Body of pancreas (tissue), 4 donors: ENCODE measurements around the gene RASGRP2. TPM values are rescaled to one million over a fixed set of nuclear protein-coding genes. Genes with fewer than 3 reads are reported as not detected.

Source experiments
- ATAC-seq: fragments of 150-250 bp; one replicate; pipeline ENCODE4 v1.9.1; 2016
- DNase-seq, 4 donors: peaks; one replicate each; pipeline ENCODE4 v3.0.0-alpha.2; 2019
- H3K27ac ChIP-seq, 4 donors: fragments of 200-600 bp; sonication (generic); 1 replicate in 3 of 4; 2 replicates in 1 of 4; pipeline versions ENCODE4 v1.5.1 to v1.6.1; 2016 to 2019; ENCODE audit warnings: mild to moderate bottlenecking in 1 of 4, mixed read lengths in 1 of 4, moderate library complexity in 1 of 4
- H3K27me3 ChIP-seq, 2 donors: fragments of 200-600 bp; sonication (generic); one replicate each; pipeline ENCODE4 v1.6.0; 2016; ENCODE audit warnings: mild to moderate bottlenecking in 1 of 2
- H3K36me3 ChIP-seq, 2 donors: fragments of 200-600 bp; sonication (generic); replicated peaks in 1 of 2; 2 replicates each; pipeline ENCODE4 v1.5.1; 2016; ENCODE audit warnings: low read depth in 2 of 2; ENCODE audit not compliant: insufficient read depth in 1 of 2
- H3K4me1 ChIP-seq: fragments of 200-600 bp; sonication (generic); one replicate; pipeline ENCODE4 v1.6.0; 2016
- H3K4me3 ChIP-seq, 2 donors: fragments of 200-600 bp; sonication (generic); 1 replicate in 1 of 2; 2 replicates in 1 of 2; pipeline ENCODE4 v1.5.1; 2016 to 2019
- H3K9me3 ChIP-seq, 3 donors: fragments of 200-600 bp; sonication (generic); 1 replicate in 2 of 3; 2 replicates in 1 of 3; pipeline ENCODE4 v1.5.1; 2016
- POLR2A ChIP-seq, 3 donors: fragments of 450-650 bp; IDR thresholded peaks; one replicate each; pipeline ENCODE4 v1.6.1; 2016; ENCODE audit warnings: antibody characterized with exemption in 3 of 3, mild to moderate bottlenecking in 2 of 3
- WGBS, 2 donors: methylation state at CpG; one replicate each; pipeline ENCODE4 v1.1.5; 2017; 5-methylcytosine and 5-hydroxymethylcytosine counted together
- intact Hi-C: fragments of 100-400 bp; cut with DNase I; formaldehyde crosslinking; loops from one replicate; pipeline ENCODE4 v1.15.1; 2023
- total RNA-seq, 2 donors: library from RNA; depleted of rRNA; stranded (reverse); fragments of >200 nt; gene quantifications; one replicate each; pipeline ENCODE4 v1.1.0, GENCODE V29; 2016
- TF ChIP-seq, protein P1 (sequence below), 7 experiments: fragments of 450-650 bp in 4 of 7; fragments of 200-600 bp in 3 of 7; sonication (generic) in 3 of 7; IDR thresholded peaks; one replicate each; pipeline ENCODE4 v1.5.1; 2016 to 2019; ENCODE audit warnings: antibody characterized with exemption in 7 of 7

The RASGRP2 gene
- total RNA-seq, 2 donors from 2014 or later = 4.6 to 17.9 TPM

DNA sequence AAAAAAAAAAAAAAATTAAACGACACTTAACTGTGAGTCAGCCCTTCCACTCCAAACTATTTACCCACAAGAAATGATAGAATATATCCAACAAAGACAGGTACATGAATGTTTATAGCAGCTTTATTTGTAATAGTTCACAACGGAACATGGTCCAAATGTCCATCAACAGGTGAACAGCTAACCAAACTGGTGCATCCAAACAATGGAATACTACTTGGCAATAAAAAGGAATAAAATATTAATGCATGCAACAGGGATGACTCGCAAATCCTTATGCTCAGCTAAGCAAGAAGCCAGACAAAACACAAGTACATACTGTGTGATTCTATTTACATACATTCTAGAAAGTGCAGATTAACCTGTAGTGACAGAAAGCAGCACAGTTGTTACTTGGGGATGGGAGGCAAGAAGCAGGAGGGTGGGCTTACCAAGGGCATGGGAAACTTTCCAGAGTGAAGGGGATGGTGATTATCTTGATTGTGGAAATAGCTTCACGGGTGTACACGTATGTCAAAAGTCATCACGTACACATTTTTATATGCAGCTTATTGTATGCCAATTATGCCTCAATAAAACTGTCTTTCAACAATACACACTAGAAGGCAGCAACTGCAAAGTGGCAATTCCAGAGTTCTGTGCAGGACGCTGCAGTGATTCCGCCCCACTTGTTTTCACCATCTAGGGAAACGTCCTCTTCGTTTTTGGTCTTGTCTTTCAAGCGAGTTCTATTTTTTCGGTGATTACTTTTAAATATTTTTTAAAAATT is 41.1 kb upstream of the RASGRP2 start:
- ATAC-seq (no peak), DNase-seq (no peak)
- H3K27ac ChIP-seq = no peak overlapping the region
- no peaks in the 10 kb centered on the region for H3K27me3 ChIP-seq
- H3K36me3 ChIP-seq = no peaks in the 10 kb centered on the region
- H3K4me3 ChIP-seq = no peak overlapping the region
- intact Hi-C loops = no loop called here
- no peak for TF ChIP-seq POLR2A (IDR thresholded peaks at IDR 0.05)
- TF ChIP-seq, protein P1, sequence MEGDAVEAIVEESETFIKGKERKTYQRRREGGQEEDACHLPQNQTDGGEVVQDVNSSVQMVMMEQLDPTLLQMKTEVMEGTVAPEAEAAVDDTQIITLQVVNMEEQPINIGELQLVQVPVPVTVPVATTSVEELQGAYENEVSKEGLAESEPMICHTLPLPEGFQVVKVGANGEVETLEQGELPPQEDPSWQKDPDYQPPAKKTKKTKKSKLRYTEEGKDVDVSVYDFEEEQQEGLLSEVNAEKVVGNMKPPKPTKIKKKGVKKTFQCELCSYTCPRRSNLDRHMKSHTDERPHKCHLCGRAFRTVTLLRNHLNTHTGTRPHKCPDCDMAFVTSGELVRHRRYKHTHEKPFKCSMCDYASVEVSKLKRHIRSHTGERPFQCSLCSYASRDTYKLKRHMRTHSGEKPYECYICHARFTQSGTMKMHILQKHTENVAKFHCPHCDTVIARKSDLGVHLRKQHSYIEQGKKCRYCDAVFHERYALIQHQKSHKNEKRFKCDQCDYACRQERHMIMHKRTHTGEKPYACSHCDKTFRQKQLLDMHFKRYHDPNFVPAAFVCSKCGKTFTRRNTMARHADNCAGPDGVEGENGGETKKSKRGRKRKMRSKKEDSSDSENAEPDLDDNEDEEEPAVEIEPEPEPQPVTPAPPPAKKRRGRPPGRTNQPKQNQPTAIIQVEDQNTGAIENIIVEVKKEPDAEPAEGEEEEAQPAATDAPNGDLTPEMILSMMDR (IDR thresholded peaks at IDR 0.05) = no peak
- peaks cover 5% of the 10 kb centered on the region for H3K4me1 ChIP-seq
- no peaks in the 10 kb centered on the region for H3K9me3 ChIP-seq
- WGBS, 2 donors = 82 to 85% methylated on average over 12 of the region's 12 CpGs

DNA sequence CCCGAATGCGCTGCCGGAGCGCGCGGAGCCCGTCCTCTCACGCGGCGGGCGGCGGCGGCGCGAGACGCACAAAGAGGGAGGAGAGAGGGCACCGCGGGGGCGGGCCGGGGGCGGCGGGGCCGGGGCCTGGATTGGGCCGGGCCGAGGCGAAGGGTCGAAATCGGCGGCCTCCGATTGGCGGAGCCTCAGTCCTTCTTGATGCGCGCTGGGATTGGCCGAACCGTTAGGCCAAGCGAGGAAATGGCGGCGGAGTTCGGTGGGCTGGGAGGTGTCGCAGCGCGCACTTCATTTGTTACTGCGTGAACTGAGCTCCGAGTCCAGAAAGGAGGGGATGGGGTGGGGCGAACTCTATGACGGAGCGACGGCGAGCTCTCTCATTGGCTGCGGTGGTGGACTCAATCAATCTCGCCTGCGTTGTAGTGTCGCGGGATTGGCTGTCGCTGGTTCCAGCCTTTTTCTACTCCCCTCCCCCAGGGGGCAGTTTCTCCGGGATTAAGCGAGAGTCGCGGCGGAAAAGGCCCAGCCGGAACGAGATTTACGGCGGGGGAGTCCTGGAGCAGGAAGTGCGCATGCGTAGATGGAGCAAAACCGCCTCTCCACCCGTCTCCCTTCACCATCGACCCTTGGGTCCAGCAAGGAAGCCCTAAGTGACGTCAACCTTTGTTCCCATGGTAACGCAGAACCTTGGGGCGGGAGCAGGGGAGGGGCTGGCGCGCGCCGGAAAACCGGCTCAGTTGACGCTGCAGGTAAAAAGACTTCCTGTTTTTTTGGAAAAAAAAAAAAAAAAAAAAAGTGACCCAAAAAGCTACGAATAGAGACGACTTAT is 34.7 kb upstream of the RASGRP2 start, which contains the start of gene SF1:
SF1 (minus strand) TSS at position 70 of the 826 bp plus-strand sequence. CDS start 150 bp downstream, outside the sequence.
- intact Hi-C loops = no loop called here
- H3K27me3 ChIP-seq = no peaks in the 10 kb centered on the region
- ATAC-seq = peak; percentile 88

DNA sequence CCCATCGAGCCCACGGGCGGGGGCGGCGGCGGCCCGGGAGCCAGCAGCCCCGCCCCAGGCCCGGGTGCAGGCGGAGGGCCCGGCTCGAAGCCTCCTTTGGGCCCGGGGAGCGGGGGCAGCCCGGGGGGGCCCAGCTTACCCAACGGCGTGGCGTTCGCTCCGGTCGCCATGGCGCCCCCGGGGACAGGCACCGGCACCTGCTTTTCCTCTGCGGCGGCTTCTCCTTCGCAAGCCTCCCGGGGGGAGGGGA is 34.2 kb upstream of the RASGRP2 start:
- Histone ChIP-seq H3K27me3 (no peaks in the 10 kb centered on the region), H3K27ac (peak overlapping the region; percentile 96 to 100 (median 98)), H3K4me1 (peaks cover 39% of the 10 kb centered on the region), H3K36me3 (peaks cover 10 to 14% of the 10 kb centered on the region in 2 donors), H3K9me3 (no peaks in the 10 kb centered on the region), H3K4me3 (peak overlapping the region; percentile 80 to 91)
- ATAC-seq = peak; percentile 0
- TF ChIP-seq, protein P1 (IDR thresholded peaks at IDR 0.05) = no peak
- no peak for TF ChIP-seq POLR2A (IDR thresholded peaks at IDR 0.05)
- WGBS, 2 donors = 0% methylated on average over 11 of the region's 28 CpGs; no CpG with 5 or more reads in 1 of the 2 donors
- intact Hi-C loops = no loop called here
- DNase-seq = no peak

More for the DNA sequence above, 34.7 kb upstream of the RASGRP2 start, which contains the start of gene SF1:
- no peaks in the 10 kb centered on the region for H3K9me3 ChIP-seq
- peak within 1 kb of the TSS; percentile 80 to 91 for H3K4me3 ChIP-seq
- peaks cover 34% of the 10 kb centered on the region for H3K4me1 ChIP-seq
- peak; percentile 98 to 100 (median 98) for DNase-seq
- TF ChIP-seq POLR2A (IDR thresholded peaks at IDR 0.05) = peak; percentile 98 to 99 (median 99)
- TF ChIP-seq, protein P1 (IDR thresholded peaks at IDR 0.05) = peak in 2 of 7 experiments; percentile 36 to 43
- WGBS, 2 donors = 0% methylated on average over 22 to 79 of the region's 80 CpGs
- H3K36me3 ChIP-seq = peaks cover 5 to 11% of the 10 kb centered on the region in 2 donors
- H3K27ac ChIP-seq = peak within 1 kb of the TSS; percentile 96 to 100 (median 98)

DNA sequence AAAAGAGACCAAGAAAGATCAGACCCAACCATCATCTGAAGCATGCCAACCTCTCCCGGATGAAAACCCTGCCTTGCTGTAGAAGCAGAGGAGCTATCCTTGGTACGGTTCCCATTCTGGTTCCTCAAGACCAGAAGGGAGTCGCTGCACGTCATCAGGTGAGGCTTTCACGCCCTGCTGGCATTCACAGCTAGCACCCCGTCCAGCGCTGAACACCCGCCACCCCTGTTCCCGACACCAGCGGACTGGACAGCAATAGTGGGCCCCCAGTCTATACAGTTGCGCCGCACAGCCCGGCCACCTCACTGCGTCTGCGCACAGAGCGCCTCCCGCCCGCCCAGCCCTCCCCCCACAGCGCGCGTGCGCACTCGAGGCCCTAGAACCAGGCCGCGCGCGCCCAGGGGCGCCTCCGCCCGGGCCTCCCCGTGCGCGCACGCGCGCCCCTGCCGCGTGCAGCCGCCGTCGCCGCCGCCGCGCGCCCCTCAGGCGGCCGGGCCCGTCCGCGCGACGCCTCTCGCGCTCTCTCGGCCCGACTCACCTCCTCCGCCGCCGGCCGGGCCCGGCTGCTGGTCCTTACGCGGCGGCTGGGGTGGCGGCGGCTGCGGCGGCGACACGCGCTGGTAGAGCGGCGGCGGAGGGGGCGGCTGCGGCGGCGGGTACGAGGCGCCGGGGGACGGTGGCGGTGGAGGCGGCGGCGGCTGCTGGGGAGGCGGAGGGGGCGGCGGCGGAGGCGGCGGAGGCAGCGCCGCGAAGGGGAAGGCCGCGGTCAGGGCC is 33.7 kb upstream of the RASGRP2 start:
- TF ChIP-seq, protein P1 (IDR thresholded peaks at IDR 0.05) = no peak
- peak in 2 of 3 donors; percentile 40 for TF ChIP-seq POLR2A (IDR thresholded peaks at IDR 0.05)
- Histone ChIP-seq H3K27ac (peak overlapping the region; percentile 96 to 100 (median 98)), H3K9me3 (no peaks in the 10 kb centered on the region), H3K4me3 (peak overlapping the region; percentile 62 to 91), H3K36me3 (peaks cover 14 to 15% of the 10 kb centered on the region in 2 donors), H3K4me1 (peaks cover 42% of the 10 kb centered on the region), H3K27me3 (no peaks in the 10 kb centered on the region)
- 0% methylated on average over 1 to 60 of the region's 98 CpGs for WGBS, 2 donors
- ATAC-seq = peak; percentile 57
- intact Hi-C loops = no loop called here
- peak; percentile 83 to 87 (median 86) for DNase-seq
